ENCODE data around the gene LARGE1. TPM values are rescaled to one million over a fixed set of nuclear protein-coding genes. Genes with fewer than 3 reads are reported as not detected.

The LARGE1 gene
- total and polyA plus RNA-seq, 2 of the 8 experiments (the other 6 are each of a cell fraction or from before 2014, with no cell fraction given), result 43.7 to 83.0 TPM

- TF ChIP-seq CHD7 (IDR thresholded peaks at IDR 0.05; ENCODE audit: insufficient replicate concordance, low read length) (no peak), KDM4A (IDR thresholded peaks at IDR 0.05; ENCODE audit: low read depth, low read length, severe bottlenecking) (no peak), POLR2A (IDR thresholded peaks at IDR 0.05; ENCODE audit: control extremely low read depth in 1 of 2, low read depth in 2 of 2, low read length in 2 of 2) (no peak), SRF (IDR thresholded peaks at IDR 0.05; ENCODE audit: low read depth, low read length) (no peak), SIX5 (IDR thresholded peaks at IDR 0.05; ENCODE audit: low read depth, low read length) (no peak), POU5F1 (IDR thresholded peaks at IDR 0.05; ENCODE audit: low read depth, low read length) (no peak), CHD2 (IDR thresholded peaks at IDR 0.05; ENCODE audit: low read length) (no peak)
Observed at GRCh38 chr22:33330534-33330933, 589.7 kb downstream of the LARGE1 start (continued).
